ENCODE data around the gene CDC42BPB. TPM values are rescaled to one million over a fixed set of nuclear protein-coding genes. Genes with fewer than 3 reads are reported as not detected.

CDC42BPB gene
- total RNA-seq, 1 donor from 2014 or later, result 103 TPM

DNA sequence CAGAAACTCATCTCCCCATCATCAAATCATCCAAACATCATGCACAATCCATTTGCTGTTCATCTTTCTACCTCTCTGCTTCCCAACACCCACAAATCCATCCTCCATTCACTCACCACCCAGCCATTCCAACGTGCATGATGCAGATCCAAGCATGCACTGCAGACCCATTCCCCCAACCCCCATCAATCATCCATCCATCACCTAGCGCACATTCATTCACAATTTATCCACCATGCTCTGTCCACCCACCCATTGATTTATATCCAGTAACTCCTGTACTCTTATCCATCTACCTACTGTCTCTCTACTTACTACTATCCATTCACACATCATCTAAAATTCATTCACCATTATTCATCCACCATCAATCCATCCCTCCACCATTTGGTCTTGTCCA, 138.9 kb downstream of the CDC42BPB start:
- TF ChIP-seq, protein P1, sequence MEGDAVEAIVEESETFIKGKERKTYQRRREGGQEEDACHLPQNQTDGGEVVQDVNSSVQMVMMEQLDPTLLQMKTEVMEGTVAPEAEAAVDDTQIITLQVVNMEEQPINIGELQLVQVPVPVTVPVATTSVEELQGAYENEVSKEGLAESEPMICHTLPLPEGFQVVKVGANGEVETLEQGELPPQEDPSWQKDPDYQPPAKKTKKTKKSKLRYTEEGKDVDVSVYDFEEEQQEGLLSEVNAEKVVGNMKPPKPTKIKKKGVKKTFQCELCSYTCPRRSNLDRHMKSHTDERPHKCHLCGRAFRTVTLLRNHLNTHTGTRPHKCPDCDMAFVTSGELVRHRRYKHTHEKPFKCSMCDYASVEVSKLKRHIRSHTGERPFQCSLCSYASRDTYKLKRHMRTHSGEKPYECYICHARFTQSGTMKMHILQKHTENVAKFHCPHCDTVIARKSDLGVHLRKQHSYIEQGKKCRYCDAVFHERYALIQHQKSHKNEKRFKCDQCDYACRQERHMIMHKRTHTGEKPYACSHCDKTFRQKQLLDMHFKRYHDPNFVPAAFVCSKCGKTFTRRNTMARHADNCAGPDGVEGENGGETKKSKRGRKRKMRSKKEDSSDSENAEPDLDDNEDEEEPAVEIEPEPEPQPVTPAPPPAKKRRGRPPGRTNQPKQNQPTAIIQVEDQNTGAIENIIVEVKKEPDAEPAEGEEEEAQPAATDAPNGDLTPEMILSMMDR (IDR thresholded peaks at IDR 0.05; ENCODE audit: unreplicated experiment), result no peak
- no peak for DNase-seq (ENCODE audit: low spot score in 2 of 2, unreplicated experiment in 2 of 2)
- H3K27me3 Mint-ChIP-seq (ENCODE audit: low read depth), result no peaks in the 10 kb centered on the region
- no peaks in the 10 kb centered on the region for H3K36me3 Mint-ChIP-seq
- H3K27ac Mint-ChIP-seq, result no peak overlapping the region
- no peaks in the 10 kb centered on the region for H3K9me3 Mint-ChIP-seq
- H3K4me3 Mint-ChIP-seq, result no peak overlapping the region
- H3K4me1 Mint-ChIP-seq, result no peaks in the 10 kb centered on the region

DNA sequence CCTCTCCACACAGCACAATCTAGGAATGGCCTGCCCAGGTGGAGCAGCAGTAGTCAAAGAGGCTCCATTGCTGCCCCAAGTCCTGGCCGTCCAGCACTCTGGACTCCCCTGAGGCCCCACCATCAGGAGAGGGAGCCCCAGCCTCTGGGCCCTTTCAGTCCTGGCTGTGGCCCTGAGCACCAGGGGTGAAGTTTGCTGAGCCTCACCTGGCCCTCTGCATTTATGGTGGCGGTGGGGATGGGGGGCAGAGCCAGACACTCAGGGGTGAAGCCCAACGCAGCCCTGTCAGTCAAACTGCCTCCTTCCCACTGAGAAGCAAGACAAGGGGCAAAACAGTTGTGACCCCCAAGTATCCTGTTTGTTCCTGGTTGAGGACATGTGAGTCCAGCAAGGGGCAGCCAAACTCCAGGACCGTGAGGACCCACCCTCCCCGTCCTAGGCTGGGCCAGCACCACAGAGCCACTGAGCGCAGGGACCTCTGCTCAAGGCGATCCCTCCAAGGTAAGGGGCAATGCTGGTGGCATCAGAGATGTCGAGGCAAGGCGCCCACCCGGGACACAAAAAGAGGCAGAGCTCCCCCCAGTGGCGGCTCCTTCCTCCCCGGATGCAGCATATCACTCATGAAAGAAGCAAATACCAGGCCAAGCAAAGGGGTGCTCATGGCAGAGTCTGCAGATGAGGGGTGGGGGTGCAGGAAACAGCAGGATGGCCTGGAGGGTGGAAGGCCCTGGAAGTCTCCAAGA, 139.7 kb downstream of the CDC42BPB start:
- TF ChIP-seq, protein P1 (IDR thresholded peaks at IDR 0.05; ENCODE audit: unreplicated experiment), result peak; percentile 26
- DNase-seq (ENCODE audit: low spot score in 2 of 2, unreplicated experiment in 2 of 2), result peak in 1 of 2 experiments; percentile 69
- Mint-ChIP-seq H3K9me3 (no peaks in the 10 kb centered on the region), H3K36me3 (no peaks in the 10 kb centered on the region), H3K27me3 (ENCODE audit: low read depth) (no peaks in the 10 kb centered on the region), H3K27ac (no peak overlapping the region), H3K4me1 (no peaks in the 10 kb centered on the region), H3K4me3 (no peak overlapping the region)

DNA sequence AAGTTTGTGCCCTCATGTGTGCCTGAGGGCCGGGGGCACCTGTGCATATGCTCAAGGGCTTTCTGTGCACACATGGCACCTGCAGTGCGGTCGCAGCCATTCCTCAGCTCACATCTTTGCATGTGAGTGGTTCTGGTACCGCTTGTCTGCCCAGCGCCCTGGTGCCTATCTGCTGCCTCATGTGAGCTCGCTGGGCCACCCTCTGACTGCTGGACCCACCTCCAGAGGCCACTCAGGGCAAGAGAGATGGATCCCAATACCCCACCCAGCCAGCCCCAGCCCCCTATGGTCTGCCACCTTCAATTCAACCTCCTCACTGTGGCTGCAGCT, 140.3 kb downstream of the CDC42BPB start:
- TF ChIP-seq, protein P1 (IDR thresholded peaks at IDR 0.05; ENCODE audit: unreplicated experiment), result no peak
- no peak for DNase-seq (ENCODE audit: low spot score in 2 of 2, unreplicated experiment in 2 of 2)
- Mint-ChIP-seq H3K4me3 (no peak overlapping the region), H3K27ac (no peak overlapping the region), H3K36me3 (no peaks in the 10 kb centered on the region), H3K27me3 (ENCODE audit: low read depth) (no peaks in the 10 kb centered on the region), H3K4me1 (no peaks in the 10 kb centered on the region), H3K9me3 (no peaks in the 10 kb centered on the region)

DNA sequence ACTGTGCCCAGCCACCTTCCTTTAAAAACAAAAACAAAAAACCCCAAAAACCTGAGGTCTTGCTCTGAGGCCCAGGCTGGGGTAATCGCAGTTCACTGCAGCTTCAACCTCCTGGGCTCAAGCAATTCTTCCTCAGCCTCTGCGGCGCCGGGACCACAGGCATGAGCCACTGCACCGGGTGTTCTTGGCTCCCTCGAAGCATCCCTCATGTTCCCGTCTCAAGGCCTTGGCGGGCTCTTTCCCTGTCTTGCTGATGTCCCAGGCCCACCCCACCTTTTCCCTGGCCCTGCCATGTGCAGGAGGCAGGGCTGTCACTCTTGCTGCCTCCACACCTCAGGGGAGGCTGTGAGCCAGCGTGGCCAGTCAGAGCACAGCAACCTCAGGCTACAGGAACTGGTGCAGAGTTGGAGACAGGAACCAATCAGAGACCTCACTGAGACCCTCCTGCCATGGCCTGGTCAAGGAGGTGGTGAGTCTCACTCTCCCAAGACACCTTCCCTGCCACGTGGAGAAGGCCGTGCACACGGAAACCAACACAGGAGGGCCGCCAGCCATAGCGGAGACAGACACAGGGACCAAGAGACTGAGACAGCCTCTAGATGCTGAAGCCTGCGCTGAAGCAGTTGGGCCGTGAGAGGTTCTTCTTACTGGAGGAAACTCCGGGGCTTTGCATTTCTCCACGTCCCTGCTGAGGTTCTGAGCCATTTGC, 140.8 kb downstream of the CDC42BPB start:
- H3K4me3 Mint-ChIP-seq, result no peak overlapping the region
- no peaks in the 10 kb centered on the region for H3K27me3 Mint-ChIP-seq (ENCODE audit: low read depth)

DNA sequence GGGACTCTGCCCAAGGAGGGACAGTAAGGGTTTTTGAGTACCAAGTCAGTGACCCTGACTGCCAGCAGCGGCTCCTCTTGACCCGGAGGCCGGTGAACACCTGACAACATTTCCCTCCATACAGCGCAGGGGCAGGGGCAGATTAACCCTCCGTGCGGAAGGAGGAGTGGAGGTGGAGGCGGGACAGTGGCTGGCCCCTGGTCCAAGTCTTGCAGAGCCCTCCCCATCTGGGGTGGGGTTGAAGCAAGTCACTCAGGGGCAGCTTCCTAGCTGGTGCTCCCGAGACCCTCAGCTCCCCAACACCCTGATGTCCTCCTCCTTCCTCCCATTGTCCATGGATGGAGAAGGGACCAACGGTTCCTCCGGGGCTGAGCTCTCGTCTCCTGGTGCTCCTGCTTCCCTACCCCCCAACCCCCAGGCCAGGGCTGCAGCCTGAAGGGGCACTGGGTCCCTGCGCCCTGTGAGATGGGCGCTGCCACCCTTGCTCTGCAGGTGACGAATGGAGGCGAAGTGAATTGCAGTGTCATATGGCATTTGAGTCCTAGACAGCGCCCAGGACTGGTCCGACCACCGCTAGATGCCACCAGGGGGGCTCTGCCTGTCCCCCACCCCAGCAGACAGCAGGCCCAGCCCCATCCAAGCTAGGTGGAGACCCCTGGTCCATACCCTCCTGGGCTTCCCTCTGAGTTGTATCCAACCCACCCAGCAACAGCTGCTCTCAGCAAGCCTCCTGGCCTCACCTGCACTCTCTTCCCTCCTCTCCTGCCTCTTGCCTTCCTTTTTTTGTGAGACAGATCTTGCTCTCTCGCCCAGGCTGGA, 141.8 kb downstream of the CDC42BPB start:
- TF ChIP-seq, protein P1 (IDR thresholded peaks at IDR 0.05; ENCODE audit: unreplicated experiment), result no peak
- H3K4me3 Mint-ChIP-seq, result no peak overlapping the region
- DNase-seq (ENCODE audit: low spot score in 2 of 2, unreplicated experiment in 2 of 2), result no peak
- H3K9me3 Mint-ChIP-seq, result no peaks in the 10 kb centered on the region
- H3K4me1 Mint-ChIP-seq, result no peaks in the 10 kb centered on the region
- no peaks in the 10 kb centered on the region for H3K36me3 Mint-ChIP-seq
- no peaks in the 10 kb centered on the region for H3K27me3 Mint-ChIP-seq (ENCODE audit: low read depth)
- H3K27ac Mint-ChIP-seq, result no peak overlapping the region

More for the DNA sequence above, 140.8 kb downstream of the CDC42BPB start:
- H3K4me1 Mint-ChIP-seq, result no peaks in the 10 kb centered on the region
- no peaks in the 10 kb centered on the region for H3K36me3 Mint-ChIP-seq
- DNase-seq (ENCODE audit: low spot score in 2 of 2, unreplicated experiment in 2 of 2), result no peak
- TF ChIP-seq, protein P1 (IDR thresholded peaks at IDR 0.05; ENCODE audit: unreplicated experiment), result no peak
- no peak overlapping the region for H3K27ac Mint-ChIP-seq
- no peaks in the 10 kb centered on the region for H3K9me3 Mint-ChIP-seq

Data from mesothelial cell of epicardium (in vitro differentiated cells).